Activated naive CD4-positive, alpha-beta T cell treated with anti-CD3 and anti-CD28 coated beads for 36 hours (primary cell): ENCODE results near the gene NTNG1. TPM values are rescaled to one million over a fixed set of nuclear protein-coding genes. Genes with fewer than 3 reads are reported as not detected.

Experiments
- CTCF ChIA-PET: fragments of 350-600 bp; sonication (Branson Sonifier 250); formaldehyde crosslinking; loops from one replicate; lab custom pipeline; 2021; ENCODE audit warnings: antibody characterized with exemption; lab: Charles Lee
- DNase-seq: peaks from one replicate; pipeline ENCODE4 v3.0.0-alpha.2; 2020
- H3K27ac Mint-ChIP-seq: one replicate; pipeline ENCODE4 v1.8.0; 2021; ENCODE audit warnings: mild to moderate bottlenecking, mixed read lengths
- H3K27me3 Mint-ChIP-seq: one replicate; pipeline ENCODE4 v1.8.0; 2021; ENCODE audit warnings: low read depth, mixed read lengths
- H3K36me3 Mint-ChIP-seq: one replicate; pipeline ENCODE4 v1.8.0; 2021; ENCODE audit warnings: low read depth, mixed read lengths
- H3K4me1 Mint-ChIP-seq: one replicate; pipeline ENCODE4 v1.8.0; 2021; ENCODE audit warnings: low read depth, mixed read lengths
- H3K4me3 Mint-ChIP-seq: one replicate; pipeline ENCODE4 v1.8.0; 2021; ENCODE audit warnings: mild to moderate bottlenecking, moderate library complexity, mixed read lengths
- H3K9me3 Mint-ChIP-seq: one replicate; pipeline ENCODE4 v1.8.0; 2021; ENCODE audit warnings: mixed read lengths
- intact Hi-C: fragments of 100-400 bp; cut with micrococcal nuclease; formaldehyde crosslinking; loops from one replicate; pipeline ENCODE4 v1.15.1; 2023
- total RNA-seq, 2 experiments: library from RNA; stranded (reverse); gene quantifications; one replicate each; pipeline ENCODE4 v1.2.3, GENCODE V29; 2021

Gene NTNG1
- total RNA-seq, 2 experiments from 2014 or later: not detected

- peaks cover 2% of the 10 kb centered on the region for H3K4me1 Mint-ChIP-seq
- no peak overlapping the region for H3K27ac Mint-ChIP-seq
- CTCF ChIA-PET: no interaction called here
- H3K9me3 Mint-ChIP-seq: no peaks in the 10 kb centered on the region
- peaks cover 9% of the 10 kb centered on the region for H3K27me3 Mint-ChIP-seq
- no peak for DNase-seq
- intact Hi-C loops: no loop called here
- H3K4me3 Mint-ChIP-seq: no peak overlapping the region
- no peaks in the 10 kb centered on the region for H3K36me3 Mint-ChIP-seq
Observed at GRCh38 chr1:107252271-107252670, 111.4 kb downstream of the NTNG1 start.

- no peaks in the 10 kb centered on the region for H3K9me3 Mint-ChIP-seq
- no peaks in the 10 kb centered on the region for H3K36me3 Mint-ChIP-seq
- H3K4me1 Mint-ChIP-seq: peaks cover 2% of the 10 kb centered on the region
- peaks cover 6% of the 10 kb centered on the region for H3K27me3 Mint-ChIP-seq
- no peak overlapping the region for H3K4me3 Mint-ChIP-seq
- CTCF ChIA-PET: interaction anchor here (0.6 kb wide), 1 partner anchor 131 kb away, joined by 4 read pairs; no protein-coding TSS in a partner anchor
- intact Hi-C loops: no loop called here
- no peak for DNase-seq
- no peak overlapping the region for H3K27ac Mint-ChIP-seq
Observed at GRCh38 chr1:107254306-107254705, 113.5 kb downstream of the NTNG1 start.

DNA sequence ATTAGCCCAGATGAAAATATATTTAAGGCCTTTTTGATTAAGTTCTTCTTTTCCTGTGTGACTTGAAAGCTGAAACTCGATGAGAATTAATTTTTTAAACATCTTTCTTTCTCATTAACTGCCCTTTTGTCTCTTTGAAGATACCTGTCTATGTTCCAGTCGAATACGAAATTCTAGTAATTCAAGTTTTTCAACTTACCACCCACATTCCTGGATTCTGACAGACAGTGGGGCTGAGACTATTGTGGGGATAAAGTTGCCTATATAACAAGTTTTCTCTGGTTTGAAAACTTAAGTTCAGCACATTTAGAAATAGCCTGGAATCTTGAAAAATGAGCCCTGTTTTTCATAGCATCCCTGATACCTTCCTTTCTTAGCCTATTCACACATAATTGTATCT lies 114.6 kb downstream of the NTNG1 start:
- no peak overlapping the region for H3K4me3 Mint-ChIP-seq
- CTCF ChIA-PET: no interaction called here
- no peak for DNase-seq
- no peak overlapping the region for H3K27ac Mint-ChIP-seq
- peaks cover 6% of the 10 kb centered on the region for H3K27me3 Mint-ChIP-seq
- intact Hi-C loops: no loop called here
- H3K36me3 Mint-ChIP-seq: no peaks in the 10 kb centered on the region
- H3K9me3 Mint-ChIP-seq: no peaks in the 10 kb centered on the region
- H3K4me1 Mint-ChIP-seq: no peaks in the 10 kb centered on the region

GRCh38 chr1:107262467-107263286 lies 121.8 kb downstream of the NTNG1 start:
- CTCF ChIA-PET: interaction anchor here (0.7 to 1.0 kb wide), 2 partner anchors 14 to 15 kb away, joined by 3 to 4 read pairs; no protein-coding TSS in a partner anchor
- H3K36me3 Mint-ChIP-seq: no peaks in the 10 kb centered on the region
- no peak overlapping the region for H3K27ac Mint-ChIP-seq
- no peaks in the 10 kb centered on the region for H3K27me3 Mint-ChIP-seq
- DNase-seq: no peak
- no peaks in the 10 kb centered on the region for H3K4me1 Mint-ChIP-seq
- H3K4me3 Mint-ChIP-seq: no peak overlapping the region
- intact Hi-C loops: no loop called here
- no peaks in the 10 kb centered on the region for H3K9me3 Mint-ChIP-seq

- Mint-ChIP-seq H3K9me3 (no peaks in the 10 kb centered on the region), H3K27ac (no peak overlapping the region), H3K4me3 (no peak overlapping the region), H3K36me3 (no peaks in the 10 kb centered on the region), H3K27me3 (no peaks in the 10 kb centered on the region), H3K4me1 (no peaks in the 10 kb centered on the region)
- DNase-seq: no peak
- CTCF ChIA-PET: interaction anchor here (0.7 to 1.0 kb wide), 2 partner anchors 13 to 14 kb away, joined by 3 to 4 read pairs; no protein-coding TSS in a partner anchor
- intact Hi-C loops: no loop called here
Observed at GRCh38 chr1:107263291-107263915, 122.6 kb downstream of the NTNG1 start.

- Mint-ChIP-seq H3K4me3 (no peak overlapping the region), H3K27ac (no peak overlapping the region), H3K27me3 (no peaks in the 10 kb centered on the region), H3K4me1 (no peaks in the 10 kb centered on the region), H3K36me3 (no peaks in the 10 kb centered on the region), H3K9me3 (no peaks in the 10 kb centered on the region)
- no peak for DNase-seq
- intact Hi-C loops: no loop called here
- CTCF ChIA-PET: no interaction called here
Observed at GRCh38 chr1:107264007-107264406, 123.2 kb downstream of the NTNG1 start.

DNA sequence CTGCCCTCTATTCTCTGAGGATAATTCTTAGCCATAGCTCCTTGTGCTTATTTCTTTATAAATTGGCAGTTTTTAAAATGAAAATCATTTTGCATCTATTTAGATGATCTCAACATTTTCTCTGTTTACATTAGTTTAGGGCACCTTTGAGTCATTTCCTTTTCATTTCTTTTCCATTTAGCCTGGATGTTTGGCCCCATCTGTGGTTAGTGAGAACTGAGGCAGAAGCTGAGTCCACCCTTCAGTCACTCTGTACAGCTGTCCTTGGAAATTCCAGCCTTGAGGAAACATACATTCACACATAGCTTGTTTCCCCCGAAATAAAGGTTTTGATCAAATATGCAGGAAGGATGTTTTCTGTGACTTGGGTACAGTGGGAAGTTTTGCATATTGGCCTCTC lies 123.7 kb downstream of the NTNG1 start:
- Mint-ChIP-seq H3K27me3 (no peaks in the 10 kb centered on the region), H3K36me3 (no peaks in the 10 kb centered on the region), H3K4me1 (no peaks in the 10 kb centered on the region), H3K4me3 (no peak overlapping the region), H3K9me3 (no peaks in the 10 kb centered on the region), H3K27ac (no peak overlapping the region)
- DNase-seq: no peak
- intact Hi-C loops: no loop called here
- CTCF ChIA-PET: no interaction called here

- no peaks in the 10 kb centered on the region for H3K36me3 Mint-ChIP-seq
- no peak for DNase-seq
- no peak overlapping the region for H3K27ac Mint-ChIP-seq
- CTCF ChIA-PET: interaction anchor here (0.6 kb wide), 1 partner anchor 136 kb away, joined by 4 read pairs; no protein-coding TSS in a partner anchor
- intact Hi-C loops: no loop called here
- H3K4me1 Mint-ChIP-seq: no peaks in the 10 kb centered on the region
- no peaks in the 10 kb centered on the region for H3K9me3 Mint-ChIP-seq
- H3K27me3 Mint-ChIP-seq: no peaks in the 10 kb centered on the region
- no peak overlapping the region for H3K4me3 Mint-ChIP-seq
Observed at GRCh38 chr1:107267489-107267888, 126.7 kb downstream of the NTNG1 start.

DNA sequence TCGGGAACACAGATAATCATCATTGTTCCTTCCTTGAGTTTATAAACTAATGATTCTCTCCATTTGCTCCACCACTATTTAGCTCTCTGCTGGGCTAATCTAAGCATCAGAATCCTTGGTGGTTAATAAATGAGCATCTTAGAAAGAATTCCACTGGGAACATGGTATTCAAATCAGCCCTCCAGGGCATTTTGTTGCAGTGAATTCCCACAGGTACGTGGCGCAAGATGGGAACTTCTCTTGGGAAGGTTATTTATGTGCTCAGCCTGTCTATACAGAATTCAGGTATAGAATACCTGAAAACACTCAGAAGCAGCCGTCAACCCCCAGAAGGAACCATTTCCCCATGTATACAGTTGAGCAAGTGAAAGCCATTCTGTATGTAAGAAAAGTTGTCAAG lies 131.5 kb downstream of the NTNG1 start:
- Mint-ChIP-seq H3K27me3 (no peaks in the 10 kb centered on the region), H3K4me1 (no peaks in the 10 kb centered on the region), H3K36me3 (no peaks in the 10 kb centered on the region), H3K9me3 (no peaks in the 10 kb centered on the region), H3K4me3 (no peak overlapping the region), H3K27ac (no peak overlapping the region)
- DNase-seq: no peak
- intact Hi-C loops: no loop called here
- CTCF ChIA-PET: no interaction called here

- Mint-ChIP-seq H3K27ac (no peak overlapping the region), H3K9me3 (no peaks in the 10 kb centered on the region), H3K36me3 (no peaks in the 10 kb centered on the region), H3K4me1 (no peaks in the 10 kb centered on the region), H3K4me3 (no peak overlapping the region), H3K27me3 (no peaks in the 10 kb centered on the region)
- no peak for DNase-seq
- CTCF ChIA-PET: no interaction called here
- intact Hi-C loops: no loop called here
Observed at GRCh38 chr1:107273515-107273914, 132.7 kb downstream of the NTNG1 start.

DNA sequence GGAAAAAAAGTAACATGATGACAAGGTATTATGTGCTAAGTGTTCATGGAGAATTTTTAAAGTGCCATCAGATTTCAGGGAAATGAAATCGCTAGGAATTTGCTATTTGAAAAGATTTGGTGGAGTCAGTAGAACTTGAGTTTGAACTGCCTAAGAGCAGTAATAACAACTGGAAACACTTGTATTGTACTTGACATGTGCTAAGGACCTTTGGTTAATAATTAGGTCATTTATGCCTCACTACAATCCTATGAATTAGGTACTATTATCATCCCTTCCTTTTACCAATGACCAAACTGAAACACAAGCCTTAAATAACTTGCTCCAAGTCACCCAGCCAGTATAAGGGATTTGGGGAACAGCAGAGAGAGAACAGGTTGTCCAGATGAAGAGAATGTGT lies 133.4 kb downstream of the NTNG1 start:
- no peak overlapping the region for H3K27ac Mint-ChIP-seq
- no peaks in the 10 kb centered on the region for H3K27me3 Mint-ChIP-seq
- H3K4me1 Mint-ChIP-seq: no peaks in the 10 kb centered on the region
- intact Hi-C loops: no loop called here
- no peak overlapping the region for H3K4me3 Mint-ChIP-seq
- CTCF ChIA-PET: no interaction called here
- no peak for DNase-seq
- H3K9me3 Mint-ChIP-seq: no peaks in the 10 kb centered on the region
- H3K36me3 Mint-ChIP-seq: no peaks in the 10 kb centered on the region

DNA sequence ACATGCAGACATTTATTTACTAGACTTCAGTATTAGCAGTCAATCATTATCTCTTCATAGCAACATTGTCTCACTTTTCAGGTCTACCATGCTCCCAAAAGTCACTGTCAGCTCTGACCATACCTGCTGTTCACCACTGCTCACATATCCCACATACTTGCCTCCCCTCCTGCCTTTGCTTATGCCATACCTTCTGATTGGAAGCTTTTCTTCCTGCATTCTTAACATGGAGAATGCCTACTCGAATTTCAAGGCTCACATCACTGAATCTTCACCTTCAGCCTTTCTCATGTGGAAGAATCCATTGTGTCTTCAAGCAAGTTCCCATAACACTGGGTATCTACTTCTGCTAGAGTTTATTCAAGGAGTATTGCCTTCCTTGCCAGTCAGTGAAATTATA lies 135.4 kb downstream of the NTNG1 start:
- Mint-ChIP-seq H3K4me1 (no peaks in the 10 kb centered on the region), H3K9me3 (no peaks in the 10 kb centered on the region), H3K27ac (no peak overlapping the region), H3K4me3 (no peak overlapping the region), H3K27me3 (peaks cover 2% of the 10 kb centered on the region), H3K36me3 (no peaks in the 10 kb centered on the region)
- CTCF ChIA-PET: interaction anchor here (0.9 to 1.4 kb wide), 2 partner anchors 13 to 252 kb away, joined by 3 to 4 read pairs; no protein-coding TSS in a partner anchor
- DNase-seq: no peak
- intact Hi-C loops: loop anchor here (2.0 to 5.0 kb wide), 2 partner anchors 253 to 471 kb away; no protein-coding TSS in a partner anchor
